ENCODE data around the gene RREB1. TPM values are rescaled to one million over a fixed set of nuclear protein-coding genes. Genes with fewer than 3 reads are reported as not detected.

RREB1 gene
- total and polyA plus RNA-seq, 2 of the 4 experiments (the other 2 are of a cell fraction), result 8.4 to 14.5 TPM

- peaks cover 25% of the 10 kb centered on the region for H3K9me1 ChIP-seq (ENCODE audit: insufficient read depth, low read length)
- H3K27me3 ChIP-seq (ENCODE audit: control insufficient read depth, insufficient read depth, low read length), result no peaks in the 10 kb centered on the region
- H3K4me1 ChIP-seq (ENCODE audit: control insufficient read depth, insufficient read depth, low read length), result peaks cover 4% of the 10 kb centered on the region
- DNase-seq (no peak), ATAC-seq (ENCODE audit: low read depth) (no peak)
- no peak overlapping the region for H3K18ac ChIP-seq (ENCODE audit: low read depth, low read length)
- WGBS, 2 experiments (ENCODE audit: extremely low coverage in 2 of 2, insufficient read length in 1 of 2), result 80% methylated on average over 1 of the region's 4 CpGs; no CpG with 5 or more reads in 1 of the 2 experiments
- in situ Hi-C loops (cut with MboI; ENCODE audit: low sequenced_read_pairs), result no loop called here
- intact Hi-C loops (cut with micrococcal nuclease), result no loop called here
- no peak overlapping the region for H4K5ac ChIP-seq (ENCODE audit: low read depth, low read length)
- POLR2A ChIA-PET (ENCODE audit: unreplicated experiment), result no interaction called here
- no peak overlapping the region for H2AK9ac ChIP-seq (replicated peaks; ENCODE audit: low read depth, low read length, poor library complexity)
- H3K9me3 ChIP-seq (ENCODE audit: control insufficient read depth, insufficient read depth, low read length), result no peaks in the 10 kb centered on the region
- no TSS peak for BruUV-seq (replicated peaks)
- no peak overlapping the region for H3K4ac ChIP-seq (ENCODE audit: low read depth, low read length)
- peaks cover 89% of the 10 kb centered on the region for H4K20me1 ChIP-seq (ENCODE audit: insufficient read depth, low read length)
- CTCF ChIA-PET, result no interaction called here
- no peak overlapping the region for H2AFZ ChIP-seq (replicated peaks; ENCODE audit: low read length, poor library complexity)
- no peak overlapping the region for H3K14ac ChIP-seq (replicated peaks; ENCODE audit: low read depth, low read length)
- no peak overlapping the region for H3K4me2 ChIP-seq (ENCODE audit: low read depth, low read length)
- TF ChIP-seq MXI1 (IDR thresholded peaks at IDR 0.05; ENCODE audit: borderline replicate concordance, low read depth, low read length) (no peak), ELK1 (IDR thresholded peaks at IDR 0.05; ENCODE audit: borderline replicate concordance, low read depth, low read length) (no peak), MAFK (IDR thresholded peaks at IDR 0.05; ENCODE audit: low read depth, low read length) (no peak), CEBPB (IDR thresholded peaks at IDR 0.05; ENCODE audit: low read depth, low read length) (no peak), MAZ (IDR thresholded peaks at IDR 0.05; ENCODE audit: borderline replicate concordance, low read depth, low read length) (no peak), POLR2A (IDR thresholded peaks at IDR 0.05; ENCODE audit: low read depth, low read length) (no peak), CHD1 (IDR thresholded peaks at IDR 0.05; ENCODE audit: low read depth, low read length) (no peak), RAD21 (IDR thresholded peaks at IDR 0.05; ENCODE audit: low read length) (no peak), RCOR1 (IDR thresholded peaks at IDR 0.05; ENCODE audit: insufficient replicate concordance, low read length) (no peak), RFX5 (IDR thresholded peaks at IDR 0.05; ENCODE audit: low read depth, low read length) (no peak)
- no peak overlapping the region for H3K4me3 ChIP-seq (ENCODE audit: insufficient read depth, low read depth, low read length)
- H2AK5ac ChIP-seq (ENCODE audit: low read depth, low read length), result no peak overlapping the region
- H2BK15ac ChIP-seq (ENCODE audit: low read depth, low read length), result no peak overlapping the region
- dilution Hi-C loops (cut with HindIII; ENCODE audit: low sequenced_read_pairs, unreplicated experiment), result no loop called here
- no peak overlapping the region for H2BK120ac ChIP-seq (ENCODE audit: low read depth, low read length)
- H3K36me3 ChIP-seq (ENCODE audit: control insufficient read depth, insufficient read depth, low read length), result peaks cover 5% of the 10 kb centered on the region
- H3K23ac ChIP-seq (ENCODE audit: low read depth, low read length), result no peak overlapping the region
- no peak overlapping the region for H3K9ac ChIP-seq (ENCODE audit: low read depth, low read length)
- no peak overlapping the region for H4K8ac ChIP-seq (ENCODE audit: low read depth in 2 of 2, low read length in 2 of 2)
- no peak overlapping the region for H2BK20ac ChIP-seq (ENCODE audit: low read depth, low read length)
- no peak overlapping the region for H2BK5ac ChIP-seq (ENCODE audit: low read depth, low read length, poor library complexity, severe bottlenecking)
- H3K56ac ChIP-seq (ENCODE audit: extremely low read depth, insufficient read depth, low read length), result no peak overlapping the region
- peaks cover 17 to 81% of the 10 kb centered on the region in 2 experiments for H3K79me1 ChIP-seq (ENCODE audit: low read depth in 1 of 2, low read length in 2 of 2)
- H3K27ac ChIP-seq (ENCODE audit: insufficient read depth, low read length), result no peak overlapping the region
- no peak overlapping the region for H4K91ac ChIP-seq (ENCODE audit: insufficient read depth, low read depth, low read length)
Observed at GRCh38 chr6:7124114-7124513, 16.4 kb downstream of the RREB1 start.
